HG03520 (cell line): ENCODE measurements around the gene ITPKB.

Source experiments
- ATAC-seq: cut with Tn5 transposase; IDR thresholded peaks from one replicate; pipeline ENCODE4 v1.9.1; 2021; ENCODE audit warnings: mild to moderate bottlenecking, moderate library complexity; ENCODE audit not compliant: unreplicated experiment

The ITPKB gene

GRCh38 chr1:226668173-226668560 lies 70.9 kb downstream of the ITPKB start:
- ATAC-seq, result no peak

GRCh38 chr1:226666692-226667091 lies 72.4 kb downstream of the ITPKB start:
- ATAC-seq, result no peak

DNA sequence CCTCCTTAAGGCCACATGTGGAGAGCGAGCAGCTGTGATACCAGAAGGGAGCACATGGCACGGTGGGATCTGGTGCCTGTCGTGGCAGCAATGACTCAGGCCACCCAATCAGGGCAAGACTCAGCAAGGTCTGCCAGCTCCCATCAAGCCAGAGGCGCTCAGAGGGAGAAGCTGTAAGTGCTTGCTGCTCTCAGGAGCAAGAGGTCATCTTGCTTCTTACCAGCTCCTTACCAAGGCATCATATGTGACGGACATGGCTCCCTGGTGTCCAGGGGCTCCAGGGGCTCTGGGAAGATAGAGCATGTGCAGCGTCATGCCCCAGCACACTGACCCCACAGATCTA lies 72.9 kb downstream of the ITPKB start:
- no peak for ATAC-seq

DNA sequence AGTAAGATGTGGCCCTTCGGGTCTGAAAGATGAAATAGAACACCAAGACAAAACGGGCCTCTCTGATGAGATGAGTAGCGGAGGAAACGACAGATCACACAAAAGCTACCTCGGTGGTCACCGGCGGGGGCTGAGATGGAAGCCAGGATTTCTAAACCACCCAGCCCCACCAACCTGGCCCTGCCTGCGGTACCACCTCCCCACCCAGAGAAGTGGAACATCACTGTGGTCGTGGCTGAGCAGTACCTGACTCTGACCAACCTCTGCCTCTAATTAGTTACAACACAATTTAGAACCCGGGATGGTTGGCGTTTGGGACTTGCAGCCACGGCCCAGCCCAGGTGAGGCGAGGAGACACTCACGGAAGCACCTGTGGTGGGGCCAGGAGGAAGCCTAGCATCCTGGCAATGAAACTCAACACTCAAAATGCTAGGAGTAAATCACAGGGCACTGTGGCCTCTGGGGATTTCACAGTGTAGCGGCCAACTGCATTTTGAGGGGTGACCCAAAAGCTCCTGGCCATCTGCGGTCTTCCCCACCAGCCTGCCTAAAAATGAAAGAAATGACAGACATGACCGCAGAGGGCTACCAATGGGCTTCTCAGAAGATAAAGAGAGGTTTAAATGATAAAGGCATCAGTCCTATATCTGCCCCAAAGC lies 73.4 kb downstream of the ITPKB start:
- ATAC-seq, result no peak

DNA sequence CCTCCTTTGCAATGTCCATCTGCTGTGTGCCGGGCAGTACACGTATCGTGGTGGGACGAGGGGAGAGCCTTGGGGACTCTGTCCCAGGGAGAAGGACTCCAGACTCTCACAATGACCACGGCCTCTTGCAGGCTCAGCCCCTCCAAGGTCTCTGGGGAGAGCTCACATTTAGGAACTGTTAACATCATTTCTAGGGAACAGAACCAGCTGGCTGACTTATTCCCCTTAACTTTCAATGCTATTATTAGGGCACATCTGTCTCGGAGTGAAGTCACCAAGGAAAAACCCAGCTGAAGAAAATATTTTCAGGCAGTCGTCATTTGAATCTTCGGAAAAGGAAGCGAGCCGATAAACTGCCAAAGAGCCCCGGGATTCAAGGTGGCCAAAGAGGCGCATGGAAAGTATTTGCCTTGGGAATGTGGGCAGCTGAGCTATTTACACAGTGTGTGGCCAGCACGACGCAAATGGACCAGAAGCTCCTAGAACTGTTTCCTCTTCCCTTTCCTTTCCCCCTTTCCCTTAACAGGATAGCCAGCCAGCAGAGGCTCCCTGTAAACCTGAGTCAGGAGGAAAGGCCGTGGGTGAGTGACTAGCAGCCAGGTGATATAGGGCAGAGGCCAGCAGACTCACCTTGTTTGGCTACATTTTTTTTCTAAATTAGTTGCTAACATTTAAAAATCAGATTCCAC lies 74.5 kb downstream of the ITPKB start:
- ATAC-seq, result no peak

GRCh38 chr1:226663327-226663704 lies 75.8 kb downstream of the ITPKB start:
- ATAC-seq, result no peak

- ATAC-seq, result peak; percentile 93
Observed at GRCh38 chr1:226662642-226663326, 76.3 kb downstream of the ITPKB start.

DNA sequence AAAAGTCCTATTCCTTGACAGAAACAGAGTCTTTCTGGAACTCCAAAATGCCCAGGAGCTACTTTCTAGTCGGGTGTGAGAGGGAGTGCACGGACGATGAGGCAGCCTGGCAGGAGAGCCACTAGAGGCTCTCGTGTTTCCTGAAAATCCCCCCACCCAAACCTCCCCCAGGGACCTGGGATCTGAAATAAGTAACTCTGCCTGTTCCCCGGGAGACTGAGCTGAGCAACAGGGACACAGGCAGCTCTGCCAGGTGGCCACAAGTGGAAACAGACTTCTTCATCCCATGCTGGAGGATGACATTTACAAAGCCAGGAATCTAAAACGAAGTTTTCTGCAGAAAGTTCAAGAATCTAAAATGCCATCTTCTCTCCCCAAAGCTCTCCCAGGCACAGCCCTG lies 77.1 kb downstream of the ITPKB start:
- ATAC-seq, result no peak

DNA sequence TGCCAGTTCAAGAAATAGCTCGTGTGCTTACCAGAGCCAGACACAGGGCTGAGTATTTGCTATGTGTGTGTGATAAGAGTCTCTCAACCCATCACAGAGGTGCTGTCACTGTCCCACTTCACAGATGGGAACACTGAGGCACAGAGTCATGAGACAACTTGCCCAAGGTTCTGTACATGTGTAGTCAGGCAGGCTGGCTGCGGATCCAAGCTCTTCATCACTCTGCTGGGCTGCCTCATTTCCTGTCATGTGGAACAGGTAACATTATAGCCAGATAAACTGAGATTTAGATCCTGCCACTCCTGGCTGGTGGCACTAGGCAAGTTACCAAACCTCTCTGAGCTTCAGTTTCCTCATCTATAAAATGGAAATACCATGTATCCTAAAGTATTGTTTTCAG lies 77.8 kb downstream of the ITPKB start:
- no peak for ATAC-seq

- ATAC-seq, result no peak
Observed at GRCh38 chr1:226660410-226661182, 78.5 kb downstream of the ITPKB start.

- no peak for ATAC-seq
Observed at GRCh38 chr1:226659641-226660040, 79.4 kb downstream of the ITPKB start.

DNA sequence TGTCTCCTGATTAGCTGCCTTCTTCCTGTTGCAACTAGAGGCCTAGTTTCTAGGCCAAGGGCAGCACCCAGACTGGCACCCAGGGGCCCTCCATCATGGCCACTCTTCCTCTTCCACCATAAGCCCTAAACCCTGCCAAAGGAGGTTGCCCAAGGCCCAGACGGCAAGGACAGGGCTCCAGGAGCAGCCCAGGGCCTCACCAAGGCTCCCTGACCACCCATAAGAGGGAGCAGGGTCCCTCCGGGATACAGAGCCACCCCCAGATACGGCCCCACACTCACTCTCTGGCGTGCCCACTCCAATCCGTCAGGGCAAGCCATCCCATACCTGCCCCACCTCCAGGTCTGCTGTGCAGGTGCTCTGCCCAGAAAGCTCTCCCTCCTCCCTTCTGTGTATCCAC lies 79.9 kb downstream of the ITPKB start:
- no peak for ATAC-seq

- no peak for ATAC-seq
Observed at GRCh38 chr1:226658546-226659125, 80.4 kb downstream of the ITPKB start.

- no peak for ATAC-seq
Observed at GRCh38 chr1:226657895-226658545, 81.1 kb downstream of the ITPKB start.

DNA sequence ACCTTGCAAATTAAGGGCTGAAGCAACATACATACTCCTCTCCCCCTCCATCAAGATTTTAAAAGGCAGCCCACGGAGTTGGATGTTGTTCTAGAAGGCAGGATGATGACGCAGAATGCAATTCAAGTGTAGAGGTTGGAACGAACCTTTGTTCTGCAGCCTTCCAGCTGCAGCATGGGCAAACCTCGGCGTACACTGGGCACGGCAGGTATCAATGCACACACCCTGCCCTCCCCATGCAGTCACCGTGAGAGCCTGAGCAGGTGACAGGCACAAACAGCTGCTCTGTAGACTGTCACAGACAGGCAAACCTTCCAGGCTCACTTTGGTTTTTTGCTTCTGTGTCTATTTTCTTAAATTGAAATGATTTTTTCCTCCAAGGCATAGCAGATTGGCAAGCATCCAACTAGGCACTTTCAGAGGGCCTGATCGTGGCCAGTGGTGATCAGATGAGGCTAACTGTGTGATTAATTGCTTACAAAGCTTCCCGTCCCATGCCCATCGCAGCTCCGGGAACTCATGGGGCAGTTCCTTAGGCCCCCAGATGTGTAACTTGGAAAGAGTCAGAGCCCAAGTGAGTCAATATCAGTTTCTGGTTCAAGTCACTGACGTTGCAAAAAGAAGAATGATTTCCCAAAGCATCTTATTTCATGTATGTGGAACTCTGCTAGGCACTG lies 82.3 kb downstream of the ITPKB start:
- no peak for ATAC-seq

- no peak for ATAC-seq
Observed at GRCh38 chr1:226656201-226656600, 82.9 kb downstream of the ITPKB start.

GRCh38 chr1:226655251-226656163 lies 83.6 kb downstream of the ITPKB start:
- ATAC-seq, result no peak

DNA sequence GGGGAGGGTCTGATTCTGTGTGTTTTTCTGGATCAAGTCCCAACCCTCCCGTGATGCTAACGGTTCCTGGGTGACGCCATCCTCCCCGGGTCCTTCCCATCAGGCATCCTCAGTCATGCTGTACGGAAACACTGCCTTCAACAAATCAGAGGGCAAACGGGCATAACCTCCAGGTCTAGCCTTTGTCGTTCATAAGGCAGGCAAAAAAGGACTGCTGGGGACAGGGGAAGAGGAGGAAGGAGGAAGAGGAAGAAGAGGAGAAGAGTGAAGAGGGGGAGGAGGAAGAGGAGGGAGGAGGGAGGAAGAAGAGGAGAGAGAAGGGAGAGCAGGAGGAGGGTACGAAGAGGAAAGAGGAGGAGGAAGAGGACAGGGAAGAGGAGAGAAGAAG lies 84.4 kb downstream of the ITPKB start:
- no peak for ATAC-seq

DNA sequence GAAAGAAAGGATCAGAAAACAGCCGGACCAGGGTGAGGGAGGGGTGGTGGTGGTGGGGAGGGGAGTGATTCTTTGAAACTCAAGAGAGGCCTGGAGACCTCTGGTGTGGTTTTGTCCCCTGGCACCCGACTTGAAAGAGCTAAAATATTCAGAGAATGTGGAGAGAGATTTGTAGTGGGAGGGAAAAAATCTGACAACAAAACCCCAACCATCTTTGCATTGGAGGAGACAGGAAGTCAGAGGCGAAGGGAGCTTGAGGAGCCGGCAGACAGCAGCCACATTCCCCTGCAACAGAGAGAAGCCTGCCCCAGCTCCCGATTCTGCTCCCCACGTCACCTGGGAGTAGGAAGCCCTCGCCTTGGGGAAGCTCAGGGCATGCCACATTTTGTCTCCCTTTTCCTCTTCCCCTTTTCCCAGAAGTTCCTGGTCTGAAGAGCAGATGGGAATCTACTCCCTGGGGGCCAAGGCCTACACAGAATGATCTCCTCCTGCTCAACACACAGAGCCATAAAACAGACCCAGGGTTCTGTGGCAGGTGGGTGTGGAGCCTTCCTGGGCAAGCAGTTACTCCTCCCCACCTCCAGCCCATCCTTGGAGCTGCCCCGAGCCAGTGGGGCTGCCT lies 84.9 kb downstream of the ITPKB start:
- ATAC-seq, result no peak
